ENCODE data around the gene POLR2E.

DNA sequence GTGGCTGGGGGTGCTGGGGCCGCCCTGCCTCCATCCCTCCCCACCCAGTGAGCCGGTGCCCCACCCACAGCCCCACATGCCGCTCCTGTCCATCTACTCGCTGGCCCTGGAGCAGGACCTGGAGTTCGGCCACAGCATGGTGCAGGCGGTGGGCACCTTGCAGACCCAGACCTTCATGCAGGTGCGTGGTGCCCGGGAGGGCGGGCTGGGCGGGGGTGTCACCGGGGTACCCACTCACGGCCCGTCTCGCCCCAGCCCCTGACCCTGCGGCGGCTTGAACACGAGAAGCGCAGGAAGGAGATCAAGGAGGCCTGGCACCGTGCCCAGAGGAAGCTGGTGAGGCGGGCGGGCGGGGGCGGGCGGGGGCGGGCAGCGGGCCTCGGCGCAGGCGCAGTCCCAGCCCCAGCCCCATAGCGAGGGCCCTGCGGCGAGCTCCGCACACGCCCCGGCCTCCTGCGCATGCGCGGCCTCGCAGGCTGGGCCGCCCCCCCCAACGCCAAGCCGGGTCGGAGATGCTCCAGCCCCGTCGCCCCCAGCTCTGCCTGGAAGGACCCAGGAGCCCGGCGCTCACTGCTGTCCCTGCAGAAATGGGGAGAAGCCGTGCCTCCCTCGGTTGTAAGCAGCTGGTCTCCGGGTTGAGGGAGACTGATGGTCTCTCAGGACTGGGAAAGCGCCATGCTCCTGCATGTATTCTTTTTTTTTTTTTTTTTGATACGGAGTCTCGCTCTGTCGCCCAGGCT lies 20.5 kb downstream of the POLR2E start:
- TF ChIP-seq, protein P1, sequence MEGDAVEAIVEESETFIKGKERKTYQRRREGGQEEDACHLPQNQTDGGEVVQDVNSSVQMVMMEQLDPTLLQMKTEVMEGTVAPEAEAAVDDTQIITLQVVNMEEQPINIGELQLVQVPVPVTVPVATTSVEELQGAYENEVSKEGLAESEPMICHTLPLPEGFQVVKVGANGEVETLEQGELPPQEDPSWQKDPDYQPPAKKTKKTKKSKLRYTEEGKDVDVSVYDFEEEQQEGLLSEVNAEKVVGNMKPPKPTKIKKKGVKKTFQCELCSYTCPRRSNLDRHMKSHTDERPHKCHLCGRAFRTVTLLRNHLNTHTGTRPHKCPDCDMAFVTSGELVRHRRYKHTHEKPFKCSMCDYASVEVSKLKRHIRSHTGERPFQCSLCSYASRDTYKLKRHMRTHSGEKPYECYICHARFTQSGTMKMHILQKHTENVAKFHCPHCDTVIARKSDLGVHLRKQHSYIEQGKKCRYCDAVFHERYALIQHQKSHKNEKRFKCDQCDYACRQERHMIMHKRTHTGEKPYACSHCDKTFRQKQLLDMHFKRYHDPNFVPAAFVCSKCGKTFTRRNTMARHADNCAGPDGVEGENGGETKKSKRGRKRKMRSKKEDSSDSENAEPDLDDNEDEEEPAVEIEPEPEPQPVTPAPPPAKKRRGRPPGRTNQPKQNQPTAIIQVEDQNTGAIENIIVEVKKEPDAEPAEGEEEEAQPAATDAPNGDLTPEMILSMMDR (IDR thresholded peaks at IDR 0.05), result no peak
- TF ChIP-seq POLR2AphosphoS5 (IDR thresholded peaks at IDR 0.05) (no peak), POLR2A (IDR thresholded peaks at IDR 0.05) (no peak), EP300 (IDR thresholded peaks at IDR 0.05) (no peak)
